ENCODE measurements around the gene POLR3H.

Gene POLR3H

DNA sequence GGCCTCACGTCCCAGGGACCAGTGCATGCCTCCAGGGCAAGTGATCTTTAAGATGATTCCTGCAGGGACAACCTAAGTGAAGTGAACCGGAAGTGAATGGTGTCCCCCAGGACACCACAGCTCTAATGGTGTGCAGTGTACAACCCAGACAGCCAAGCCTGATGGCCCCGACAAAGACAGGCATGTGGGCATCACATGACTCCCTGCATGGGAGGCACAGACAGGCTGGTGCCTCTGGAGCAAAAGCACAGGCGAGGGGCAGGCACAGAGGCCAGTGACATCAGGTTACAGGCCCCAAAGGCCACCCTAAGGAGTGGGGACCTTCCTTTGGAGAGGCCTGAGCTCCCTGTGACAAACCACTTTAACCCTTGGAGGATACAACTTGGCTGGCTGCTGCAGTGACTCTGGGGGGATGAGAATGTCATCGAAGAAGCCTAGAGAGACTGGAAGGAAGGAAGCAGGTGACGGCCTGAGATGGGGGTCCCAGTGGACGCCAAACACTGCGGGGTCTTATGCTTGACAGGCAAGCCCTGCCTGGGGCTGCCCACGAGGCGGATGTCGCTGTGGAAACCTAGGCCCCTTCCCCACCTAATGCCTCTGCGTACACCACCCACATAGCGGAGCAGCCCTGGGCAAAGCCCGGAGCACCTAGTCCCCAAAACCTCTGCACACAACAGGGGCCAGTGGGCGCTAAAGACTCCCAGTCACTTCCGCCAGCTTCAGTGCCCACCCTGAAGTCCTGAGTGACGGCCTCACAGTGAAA lies 12.4 kb downstream of the POLR3H start:
- H3K9me3 ChIP-seq (ENCODE audit: control insufficient read depth, insufficient read depth, low read length): no peaks in the 10 kb centered on the region
- H3K4me3 ChIP-seq (ENCODE audit: low read depth, low read length): no peak overlapping the region
- H3K4me1 ChIP-seq (ENCODE audit: control insufficient read depth, insufficient read depth, low read length): peaks cover 5% of the 10 kb centered on the region
- H3K9ac ChIP-seq (ENCODE audit: low read depth, low read length): no peak overlapping the region
- H3K27me3 ChIP-seq (ENCODE audit: control insufficient read depth, insufficient read depth, low read length): no peaks in the 10 kb centered on the region
- peaks cover 54% of the 10 kb centered on the region for H3K36me3 ChIP-seq (ENCODE audit: control insufficient read depth, insufficient read depth, low read length)

GRCh38 chr22:41530890-41531714 lies 13.2 kb downstream of the POLR3H start:
- peaks cover 5% of the 10 kb centered on the region for H3K4me1 ChIP-seq (ENCODE audit: control insufficient read depth, insufficient read depth, low read length)
- no peak overlapping the region for H3K9ac ChIP-seq (ENCODE audit: low read depth, low read length)
- H3K36me3 ChIP-seq (ENCODE audit: control insufficient read depth, insufficient read depth, low read length): peaks cover 60% of the 10 kb centered on the region
- H3K27me3 ChIP-seq (ENCODE audit: control insufficient read depth, insufficient read depth, low read length): no peaks in the 10 kb centered on the region
- no peak overlapping the region for H3K4me3 ChIP-seq (ENCODE audit: low read depth, low read length)
- H3K9me3 ChIP-seq (ENCODE audit: control insufficient read depth, insufficient read depth, low read length): no peaks in the 10 kb centered on the region

DNA sequence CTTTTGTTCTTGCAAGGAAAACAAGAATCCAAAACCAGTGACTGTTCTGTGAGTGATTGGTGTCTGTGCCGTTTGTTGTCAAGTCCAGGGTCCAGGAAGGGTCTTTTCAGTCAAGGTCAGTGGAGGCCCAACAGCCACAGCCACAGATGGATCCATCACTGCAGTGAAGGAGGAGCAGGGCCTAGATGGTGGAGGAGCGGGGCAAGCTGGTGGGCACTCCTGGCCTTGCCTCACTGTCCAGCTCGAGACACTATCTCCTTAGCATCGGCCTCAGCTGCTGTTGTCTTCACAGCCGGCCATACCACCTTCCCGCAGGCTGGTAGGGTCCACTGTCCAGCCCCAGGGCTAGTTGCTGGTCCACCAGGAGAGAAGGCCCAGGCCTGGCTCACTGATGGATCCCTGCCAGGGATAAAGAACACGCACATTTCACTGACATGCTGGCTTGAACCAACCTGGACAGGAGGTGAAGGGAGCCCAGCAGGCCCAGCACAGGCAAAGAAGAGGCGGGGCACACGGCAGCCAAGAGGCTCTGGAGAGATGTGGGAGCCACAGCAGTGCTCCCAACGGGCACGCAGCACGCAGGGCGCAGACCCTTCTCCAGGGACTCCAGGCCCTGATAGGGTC lies 15.2 kb downstream of the POLR3H start:
- H3K9me3 ChIP-seq (ENCODE audit: control insufficient read depth, insufficient read depth, low read length): no peaks in the 10 kb centered on the region
- no peak overlapping the region for H3K4me3 ChIP-seq (ENCODE audit: low read depth, low read length)
- no peak overlapping the region for H3K9ac ChIP-seq (ENCODE audit: low read depth, low read length)
- H3K4me1 ChIP-seq (ENCODE audit: control insufficient read depth, insufficient read depth, low read length): peaks cover 5% of the 10 kb centered on the region
- peaks cover 76% of the 10 kb centered on the region for H3K36me3 ChIP-seq (ENCODE audit: control insufficient read depth, insufficient read depth, low read length)
- no peaks in the 10 kb centered on the region for H3K27me3 ChIP-seq (ENCODE audit: control insufficient read depth, insufficient read depth, low read length)

GRCh38 chr22:41528132-41528766 lies 16.0 kb downstream of the POLR3H start:
- Histone ChIP-seq H3K4me3 (ENCODE audit: low read depth, low read length) (no peak overlapping the region), H3K4me1 (ENCODE audit: control insufficient read depth, insufficient read depth, low read length) (peaks cover 5% of the 10 kb centered on the region), H3K36me3 (ENCODE audit: control insufficient read depth, insufficient read depth, low read length) (peaks cover 74% of the 10 kb centered on the region), H3K9me3 (ENCODE audit: control insufficient read depth, insufficient read depth, low read length) (no peaks in the 10 kb centered on the region), H3K9ac (ENCODE audit: low read depth, low read length) (no peak overlapping the region), H3K27me3 (ENCODE audit: control insufficient read depth, insufficient read depth, low read length) (no peaks in the 10 kb centered on the region)

DNA sequence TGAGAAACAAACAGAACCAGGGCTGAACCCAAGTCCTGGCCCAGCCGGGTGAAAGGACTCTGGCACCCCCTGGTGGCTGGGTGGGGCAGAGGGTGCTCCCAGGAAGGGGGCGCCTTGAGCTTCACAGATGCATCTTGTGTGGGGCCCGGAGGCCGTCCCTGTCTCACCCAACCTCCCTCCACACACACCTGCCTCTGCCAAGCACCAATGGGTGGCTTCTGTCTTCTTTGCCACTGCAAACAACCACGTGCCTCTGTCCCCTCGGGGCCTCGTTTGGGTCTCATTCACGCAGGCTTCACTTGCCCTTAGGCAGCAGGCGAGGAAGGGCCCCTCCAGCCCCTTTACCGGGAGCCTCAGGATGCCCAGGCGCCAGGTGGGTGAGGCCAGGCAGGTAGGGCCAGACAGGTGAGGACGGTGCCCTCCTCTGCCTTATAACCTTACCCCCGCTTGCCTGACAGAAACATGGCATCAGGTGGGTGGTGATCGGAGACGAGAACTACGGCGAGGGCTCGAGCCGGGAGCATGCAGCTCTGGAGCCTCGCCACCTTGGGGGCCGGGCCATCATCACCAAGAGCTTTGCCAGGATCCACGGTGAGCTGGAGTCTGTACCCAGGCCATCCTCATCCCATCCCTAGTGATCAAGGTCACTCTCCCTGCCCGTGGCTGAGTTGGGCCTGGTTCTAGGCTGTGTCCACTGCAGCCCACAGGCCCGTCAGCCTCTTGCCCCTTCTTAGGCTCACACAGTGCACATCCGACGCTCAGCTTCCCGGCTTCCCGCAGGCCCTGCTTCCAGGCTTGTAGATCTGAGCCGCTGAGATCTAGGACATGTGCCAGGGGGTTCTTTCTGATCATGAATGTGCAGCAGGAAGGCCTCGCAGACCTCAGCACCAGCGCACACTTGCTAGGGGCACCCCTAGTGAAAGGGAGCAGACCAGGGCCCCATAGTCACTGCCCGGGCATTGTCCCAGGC lies 17.2 kb downstream of the POLR3H start:
- H3K4me1 ChIP-seq (ENCODE audit: control insufficient read depth, insufficient read depth, low read length): no peaks in the 10 kb centered on the region
- H3K36me3 ChIP-seq (ENCODE audit: control insufficient read depth, insufficient read depth, low read length): peaks cover 72% of the 10 kb centered on the region
- no peaks in the 10 kb centered on the region for H3K27me3 ChIP-seq (ENCODE audit: control insufficient read depth, insufficient read depth, low read length)
- no peaks in the 10 kb centered on the region for H3K9me3 ChIP-seq (ENCODE audit: control insufficient read depth, insufficient read depth, low read length)
- no peak overlapping the region for H3K9ac ChIP-seq (ENCODE audit: low read depth, low read length)
- no peak overlapping the region for H3K4me3 ChIP-seq (ENCODE audit: low read depth, low read length)

DNA sequence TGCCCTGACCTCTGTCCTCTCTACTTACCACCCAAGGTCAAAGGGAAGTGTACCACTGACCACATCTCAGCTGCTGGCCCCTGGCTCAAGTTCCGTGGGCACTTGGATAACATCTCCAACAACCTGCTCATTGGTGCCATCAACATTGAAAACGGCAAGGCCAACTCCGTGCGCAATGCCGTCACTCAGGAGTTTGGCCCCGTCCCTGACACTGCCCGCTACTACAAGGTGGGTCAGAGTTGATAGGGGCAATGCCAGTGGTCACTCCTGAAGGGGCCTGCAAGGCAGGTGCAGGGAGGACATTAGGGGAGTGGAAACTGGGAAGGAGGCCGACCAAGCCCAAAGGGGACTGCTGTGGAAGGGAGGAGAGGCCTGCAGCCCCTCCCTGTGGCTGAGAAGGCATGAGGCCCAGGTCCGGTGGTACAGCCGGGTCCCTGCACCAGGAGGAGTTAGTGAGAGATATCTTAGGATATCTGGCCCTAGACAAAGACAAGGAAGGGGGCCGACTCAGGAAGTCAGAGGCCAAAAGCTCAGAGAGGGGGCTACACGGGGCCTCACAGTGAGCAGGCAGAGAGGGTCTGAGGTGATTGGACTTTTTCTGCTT lies 17.9 kb downstream of the POLR3H start:
- H3K9me3 ChIP-seq (ENCODE audit: control insufficient read depth, insufficient read depth, low read length): no peaks in the 10 kb centered on the region
- H3K36me3 ChIP-seq (ENCODE audit: control insufficient read depth, insufficient read depth, low read length): peaks cover 64% of the 10 kb centered on the region
- H3K9ac ChIP-seq (ENCODE audit: low read depth, low read length): no peak overlapping the region
- H3K4me3 ChIP-seq (ENCODE audit: low read depth, low read length): no peak overlapping the region
- no peaks in the 10 kb centered on the region for H3K27me3 ChIP-seq (ENCODE audit: control insufficient read depth, insufficient read depth, low read length)
- H3K4me1 ChIP-seq (ENCODE audit: control insufficient read depth, insufficient read depth, low read length): no peaks in the 10 kb centered on the region

GRCh38 chr22:41525450-41526225 lies 18.6 kb downstream of the POLR3H start:
- Histone ChIP-seq H3K9me3 (ENCODE audit: control insufficient read depth, insufficient read depth, low read length) (no peaks in the 10 kb centered on the region), H3K27me3 (ENCODE audit: control insufficient read depth, insufficient read depth, low read length) (no peaks in the 10 kb centered on the region), H3K4me1 (ENCODE audit: control insufficient read depth, insufficient read depth, low read length) (no peaks in the 10 kb centered on the region), H3K4me3 (ENCODE audit: low read depth, low read length) (no peak overlapping the region), H3K36me3 (ENCODE audit: control insufficient read depth, insufficient read depth, low read length) (peaks cover 57% of the 10 kb centered on the region), H3K9ac (ENCODE audit: low read depth, low read length) (no peak overlapping the region)

DNA sequence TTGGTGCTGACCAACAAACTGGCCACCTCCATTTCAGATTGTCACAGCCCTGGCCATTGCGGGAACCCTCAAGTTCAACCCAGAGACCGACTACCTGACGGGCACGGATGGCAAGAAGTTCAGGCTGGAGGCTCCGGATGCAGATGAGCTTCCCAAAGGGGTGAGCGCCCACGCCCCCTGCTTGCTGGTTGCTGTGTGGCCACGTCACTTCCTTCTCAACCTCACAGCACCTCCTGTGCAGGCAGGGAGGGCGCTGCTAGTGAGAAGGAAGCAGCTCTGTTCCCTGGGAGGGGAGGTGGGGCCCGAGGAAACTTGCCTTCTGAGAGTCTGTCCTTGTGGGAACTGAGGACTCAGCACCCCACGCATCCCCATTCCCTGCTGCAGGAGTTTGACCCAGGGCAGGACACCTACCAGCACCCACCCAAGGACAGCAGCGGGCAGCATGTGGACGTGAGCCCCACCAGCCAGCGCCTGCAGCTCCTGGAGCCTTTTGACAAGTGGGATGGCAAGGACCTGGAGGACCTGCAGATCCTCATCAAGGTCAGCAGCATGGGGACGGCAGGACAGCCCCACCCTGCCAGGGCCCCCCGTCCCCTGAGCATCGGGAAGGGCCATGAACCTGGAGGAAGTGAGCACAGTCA lies 19.3 kb downstream of the POLR3H start:
- Histone ChIP-seq H3K4me1 (ENCODE audit: control insufficient read depth, insufficient read depth, low read length) (no peaks in the 10 kb centered on the region), H3K9ac (ENCODE audit: low read depth, low read length) (no peak overlapping the region), H3K9me3 (ENCODE audit: control insufficient read depth, insufficient read depth, low read length) (no peaks in the 10 kb centered on the region), H3K36me3 (ENCODE audit: control insufficient read depth, insufficient read depth, low read length) (peaks cover 53% of the 10 kb centered on the region), H3K27me3 (ENCODE audit: control insufficient read depth, insufficient read depth, low read length) (no peaks in the 10 kb centered on the region), H3K4me3 (ENCODE audit: low read depth, low read length) (no peak overlapping the region)

GRCh38 chr22:41524251-41524661 lies 20.0 kb downstream of the POLR3H start:
- Histone ChIP-seq H3K36me3 (ENCODE audit: control insufficient read depth, insufficient read depth, low read length) (peaks cover 54% of the 10 kb centered on the region), H3K27me3 (ENCODE audit: control insufficient read depth, insufficient read depth, low read length) (no peaks in the 10 kb centered on the region), H3K4me1 (ENCODE audit: control insufficient read depth, insufficient read depth, low read length) (no peaks in the 10 kb centered on the region), H3K4me3 (ENCODE audit: low read depth, low read length) (no peak overlapping the region), H3K9ac (ENCODE audit: low read depth, low read length) (no peak overlapping the region), H3K9me3 (ENCODE audit: control insufficient read depth, insufficient read depth, low read length) (no peaks in the 10 kb centered on the region)

Measured in iPS-15b (cell line).